Measurements from ENCODE around the gene SH3BP2.

GRCh38 chr4:2789793-2790582 is 2.9 kb upstream of the SH3BP2 start:
- TF ChIP-seq, protein P1, sequence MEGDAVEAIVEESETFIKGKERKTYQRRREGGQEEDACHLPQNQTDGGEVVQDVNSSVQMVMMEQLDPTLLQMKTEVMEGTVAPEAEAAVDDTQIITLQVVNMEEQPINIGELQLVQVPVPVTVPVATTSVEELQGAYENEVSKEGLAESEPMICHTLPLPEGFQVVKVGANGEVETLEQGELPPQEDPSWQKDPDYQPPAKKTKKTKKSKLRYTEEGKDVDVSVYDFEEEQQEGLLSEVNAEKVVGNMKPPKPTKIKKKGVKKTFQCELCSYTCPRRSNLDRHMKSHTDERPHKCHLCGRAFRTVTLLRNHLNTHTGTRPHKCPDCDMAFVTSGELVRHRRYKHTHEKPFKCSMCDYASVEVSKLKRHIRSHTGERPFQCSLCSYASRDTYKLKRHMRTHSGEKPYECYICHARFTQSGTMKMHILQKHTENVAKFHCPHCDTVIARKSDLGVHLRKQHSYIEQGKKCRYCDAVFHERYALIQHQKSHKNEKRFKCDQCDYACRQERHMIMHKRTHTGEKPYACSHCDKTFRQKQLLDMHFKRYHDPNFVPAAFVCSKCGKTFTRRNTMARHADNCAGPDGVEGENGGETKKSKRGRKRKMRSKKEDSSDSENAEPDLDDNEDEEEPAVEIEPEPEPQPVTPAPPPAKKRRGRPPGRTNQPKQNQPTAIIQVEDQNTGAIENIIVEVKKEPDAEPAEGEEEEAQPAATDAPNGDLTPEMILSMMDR (conservative IDR thresholded peaks at IDR 0.05), result no peak
- TF ChIP-seq EZH2 (IDR thresholded peaks at IDR 0.05; ENCODE audit: low read depth), result no peak

Measured in PC-9 (cell line).